Lung (tissue), 12 donors: ENCODE data around the gene NDST3. TPM values are rescaled to one million over a fixed set of nuclear protein-coding genes. Genes with fewer than 3 reads are reported as not detected.

Experiments
- ATAC-seq: fragments of 200-7000 bp; cut with Tn5 transposase; one replicate; pipeline ENCODE4 v1.9.1; 2020; ENCODE audit warnings: moderate number of reproducible peaks; ENCODE audit not compliant: insufficient read depth, low FRiP score
- DNase-seq, 3 donors: peaks; one replicate each; pipeline ENCODE4 v3.0.0-alpha.2; 2013 to 2017
- H3K27ac ChIP-seq, 2 donors: one replicate each; pipeline ENCODE4 v1.5.1; 2013; ENCODE audit warnings: mild to moderate bottlenecking in 2 of 2, moderate library complexity in 2 of 2, control low read depth in 1 of 2, inconsistent platforms in 1 of 2, low read depth in 1 of 2, low read length in 1 of 2
- H3K27me3 ChIP-seq, 3 donors: one replicate each; pipeline ENCODE4 v1.5.1; 2013; ENCODE audit warnings: low read length in 2 of 3; ENCODE audit not compliant: control insufficient read depth in 3 of 3, insufficient read depth in 3 of 3
- H3K36me3 ChIP-seq, 4 donors: one replicate each; pipeline ENCODE4 v1.5.1; 2013; ENCODE audit warnings: low read length in 4 of 4, mild to moderate bottlenecking in 1 of 4, moderate library complexity in 1 of 4; ENCODE audit not compliant: control insufficient read depth in 4 of 4, insufficient read depth in 4 of 4
- H3K4me1 ChIP-seq, 5 donors: one replicate each; pipeline ENCODE4 v1.5.1; 2013; ENCODE audit warnings: low read length in 5 of 5, mild to moderate bottlenecking in 2 of 5, moderate library complexity in 1 of 5; ENCODE audit not compliant: control insufficient read depth in 5 of 5, insufficient read depth in 5 of 5
- H3K4me3 ChIP-seq: one replicate; pipeline ENCODE4 v1.5.1; 2013; ENCODE audit warnings: mild to moderate bottlenecking, control low read depth, moderate library complexity
- H3K9ac ChIP-seq, 2 donors: one replicate each; pipeline ENCODE4 v1.5.1; 2013; ENCODE audit warnings: low read length in 2 of 2, control low read depth in 1 of 2; ENCODE audit not compliant: insufficient read depth in 1 of 2
- H3K9me3 ChIP-seq, 4 donors: one replicate each; pipeline ENCODE4 v1.5.1; 2013; ENCODE audit warnings: low read length in 3 of 4, mild to moderate bottlenecking in 1 of 4, moderate library complexity in 1 of 4; ENCODE audit not compliant: control insufficient read depth in 4 of 4, insufficient read depth in 3 of 4
- CTCF ChIP-seq: IDR thresholded peaks from 2 replicates; pipeline ENCODE4 v1.5.1; 2012; ENCODE audit warnings: mild to moderate bottlenecking; ENCODE audit errors: control extremely low read depth, extremely low read depth
- WGBS, 2 donors: extraction: QIAGEN DNeasy Blood & Tissue Kit; methylation state at CpG; one replicate each; pipeline ENCODE4 v1.1.7; 2013; 5-methylcytosine and 5-hydroxymethylcytosine counted together
- polyA plus RNA-seq, 2 donors: library from polyadenylated mRNA; stranded (reverse); fragments of 200-250 nt; gene quantifications; one replicate each; pipeline ENCODE4 v1.2.1, GENCODE V29; 2013
- total RNA-seq, 2 donors: library from RNA; depleted of rRNA in 1 of 2; stranded (reverse); fragments of >200 nt in 1 of 2; gene quantifications; one replicate each; pipeline ENCODE4 v1.2.1, GENCODE V29; 2014 to 2021
- donor health status: control.
- donor health status: control.
- donor health status: Bipolar disorder and iron deficiency.
- donor health status: healthy.
- donor health status: DM: yes; HTN: yes; CAD: no.

The NDST3 gene
- total and polyA plus RNA-seq, 4 donors = 0.02 to 0.74 (median 0.02) TPM; not detected in 1

DNA sequence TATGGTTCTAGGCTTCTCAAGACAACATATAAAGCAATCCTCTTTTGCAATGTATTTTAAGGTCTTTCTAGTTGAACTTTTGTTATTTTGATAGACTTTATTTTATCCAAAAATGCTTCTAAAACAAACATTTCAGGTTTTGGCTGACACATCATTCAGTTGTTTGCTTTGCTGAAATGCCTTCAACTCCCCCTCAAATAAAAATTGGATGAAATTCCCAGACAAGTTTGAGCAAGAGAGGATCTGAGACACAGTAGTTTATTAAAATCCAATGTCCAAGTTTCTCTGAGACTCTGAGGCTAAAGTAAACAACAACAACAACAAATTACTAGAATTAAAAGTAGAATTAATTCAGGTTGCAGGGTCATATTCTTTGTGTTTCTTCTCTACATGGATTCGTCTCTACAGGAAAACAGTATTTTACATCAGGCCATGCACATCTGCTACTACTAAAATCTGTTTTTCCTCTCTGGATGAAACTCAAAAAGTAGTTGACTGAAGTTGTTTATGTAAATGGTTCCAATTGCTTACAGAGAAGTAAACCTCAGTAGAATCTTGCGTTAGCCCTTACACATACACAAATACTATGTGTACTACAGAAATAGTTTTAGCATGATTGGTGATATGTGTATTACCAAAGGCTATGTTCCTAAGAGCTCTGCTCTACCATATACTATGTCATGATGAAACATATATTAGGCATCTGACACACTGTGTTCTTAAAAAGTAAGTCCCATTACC is 253.6 kb downstream of the NDST3 start:
- H3K27me3 ChIP-seq = no peaks in the 10 kb centered on the region
- ATAC-seq (no peak), DNase-seq (peak in 2 of 3 donors; percentile 76 to 82)
- TF ChIP-seq CTCF = no peak
- 72 to 76% methylated on average over 2 of the region's 2 CpGs for WGBS, 2 donors
- no peak overlapping the region for H3K4me3 ChIP-seq
- H3K9me3 ChIP-seq = no peaks in the 10 kb centered on the region
- H3K4me1 ChIP-seq = peaks cover 0 to 38% (median 7%) of the 10 kb centered on the region in 5 donors
- H3K27ac ChIP-seq = no peak overlapping the region
- H3K9ac ChIP-seq = no peak overlapping the region
- H3K36me3 ChIP-seq = peaks cover 0 to 2% (median 0%) of the 10 kb centered on the region in 4 donors

DNA sequence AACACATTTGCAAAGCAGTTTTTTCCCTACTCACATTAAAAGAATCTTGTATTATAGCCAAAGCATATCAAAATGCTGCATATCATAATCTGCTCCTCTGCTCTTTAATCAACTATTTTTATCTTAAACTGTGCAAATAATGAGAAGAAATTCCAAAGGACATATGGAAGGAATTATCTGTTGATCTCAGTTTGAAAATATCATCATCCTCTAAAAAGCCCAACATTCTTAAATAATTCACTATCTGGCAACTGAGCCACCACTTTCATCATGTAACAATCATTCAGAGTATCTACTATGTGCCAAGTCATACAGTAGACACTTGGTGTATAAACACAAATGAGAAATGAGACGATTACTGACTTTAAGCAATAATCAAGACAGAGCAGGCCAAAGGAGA is 255.5 kb downstream of the NDST3 start:
- Histone ChIP-seq H3K4me1 (peaks cover 0 to 38% (median 7%) of the 10 kb centered on the region in 5 donors), H3K4me3 (no peak overlapping the region), H3K9ac (no peak overlapping the region), H3K27ac (no peak overlapping the region), H3K9me3 (no peaks in the 10 kb centered on the region), H3K27me3 (no peaks in the 10 kb centered on the region), H3K36me3 (peaks cover 0 to 3% (median 0%) of the 10 kb centered on the region in 4 donors)
- DNase-seq (peak in 2 of 3 donors; percentile 86 to 93), ATAC-seq (no peak)
- WGBS, 2 donors = 52 to 73% methylated on average over 1 of the region's 1 CpG
- TF ChIP-seq CTCF = no peak

- no peak for DNase-seq
- H3K27me3 ChIP-seq = no peaks in the 10 kb centered on the region
- H3K4me3 ChIP-seq = no peak overlapping the region
- no peak for ATAC-seq
- 84 to 91% methylated on average over 2 of the region's 2 CpGs for WGBS, 2 donors
- no peak overlapping the region for H3K9ac ChIP-seq
- no peaks in the 10 kb centered on the region for H3K9me3 ChIP-seq
- H3K27ac ChIP-seq = no peak overlapping the region
- TF ChIP-seq CTCF = no peak
- H3K36me3 ChIP-seq = peaks cover 0 to 3% (median 0%) of the 10 kb centered on the region in 4 donors
- H3K4me1 ChIP-seq = peaks cover 0 to 38% (median 7%) of the 10 kb centered on the region in 5 donors
Observed at GRCh38 chr4:118290951-118291350, 256.7 kb downstream of the NDST3 start.
